ENCODE data around the gene CYTH1.

The CYTH1 gene

GRCh38 chr17:78797213-78797612 lies 15.1 kb upstream of the CYTH1 start:
- Histone ChIP-seq H3K9me3 (ENCODE audit: control insufficient read depth, low read length) (no peaks in the 10 kb centered on the region), H3K36me3 (ENCODE audit: control insufficient read depth, insufficient read depth, low read length) (peaks cover 21% of the 10 kb centered on the region), H3K27me3 (ENCODE audit: control insufficient read depth, insufficient read depth, low read length, poor library complexity, severe bottlenecking) (no peaks in the 10 kb centered on the region), H3K27ac (ENCODE audit: insufficient read depth, low read depth, low read length, poor library complexity, severe bottlenecking) (no peak overlapping the region), H3K4me1 (ENCODE audit: control insufficient read depth, insufficient read depth, low read length) (no peaks in the 10 kb centered on the region), H3K4me3 (ENCODE audit: insufficient read depth, low read depth, low read length) (no peak overlapping the region)
- 92 to 95% methylated on average over 11 of the region's 11 CpGs for WGBS, 2 experiments

GRCh38 chr17:78796517-78796900 lies 14.4 kb upstream of the CYTH1 start:
- no peaks in the 10 kb centered on the region for H3K4me1 ChIP-seq (ENCODE audit: control insufficient read depth, insufficient read depth, low read length)
- H3K9me3 ChIP-seq (ENCODE audit: control insufficient read depth, low read length), result no peaks in the 10 kb centered on the region
- WGBS, 2 experiments, result 95 to 96% methylated on average over 11 of the region's 11 CpGs
- H3K27ac ChIP-seq (ENCODE audit: insufficient read depth, low read depth, low read length, poor library complexity, severe bottlenecking), result no peak overlapping the region
- H3K4me3 ChIP-seq (ENCODE audit: insufficient read depth, low read depth, low read length), result no peak overlapping the region
- H3K36me3 ChIP-seq (ENCODE audit: control insufficient read depth, insufficient read depth, low read length), result peaks cover 21% of the 10 kb centered on the region
- H3K27me3 ChIP-seq (ENCODE audit: control insufficient read depth, insufficient read depth, low read length, poor library complexity, severe bottlenecking), result no peaks in the 10 kb centered on the region

GRCh38 chr17:78795861-78796516 lies 13.9 kb upstream of the CYTH1 start:
- Histone ChIP-seq H3K27me3 (ENCODE audit: control insufficient read depth, insufficient read depth, low read length, poor library complexity, severe bottlenecking) (no peaks in the 10 kb centered on the region), H3K4me1 (ENCODE audit: control insufficient read depth, insufficient read depth, low read length) (no peaks in the 10 kb centered on the region), H3K27ac (ENCODE audit: insufficient read depth, low read depth, low read length, poor library complexity, severe bottlenecking) (no peak overlapping the region), H3K9me3 (ENCODE audit: control insufficient read depth, low read length) (no peaks in the 10 kb centered on the region), H3K4me3 (ENCODE audit: insufficient read depth, low read depth, low read length) (no peak overlapping the region), H3K36me3 (ENCODE audit: control insufficient read depth, insufficient read depth, low read length) (peaks cover 21% of the 10 kb centered on the region)
- WGBS, 2 experiments, result 92 to 94% methylated on average over 14 of the region's 14 CpGs

GRCh38 chr17:78794864-78795640 lies 13.0 kb upstream of the CYTH1 start:
- Histone ChIP-seq H3K9me3 (ENCODE audit: control insufficient read depth, low read length) (no peaks in the 10 kb centered on the region), H3K27ac (ENCODE audit: insufficient read depth, low read depth, low read length, poor library complexity, severe bottlenecking) (no peak overlapping the region), H3K27me3 (ENCODE audit: control insufficient read depth, insufficient read depth, low read length, poor library complexity, severe bottlenecking) (no peaks in the 10 kb centered on the region), H3K36me3 (ENCODE audit: control insufficient read depth, insufficient read depth, low read length) (peaks cover 21% of the 10 kb centered on the region), H3K4me1 (ENCODE audit: control insufficient read depth, insufficient read depth, low read length) (no peaks in the 10 kb centered on the region), H3K4me3 (ENCODE audit: insufficient read depth, low read depth, low read length) (no peak overlapping the region)
- WGBS, 2 experiments, result 93 to 94% methylated on average over 21 to 22 of the region's 22 CpGs

GRCh38 chr17:78794399-78794798 lies 12.3 kb upstream of the CYTH1 start:
- Histone ChIP-seq H3K4me1 (ENCODE audit: control insufficient read depth, insufficient read depth, low read length) (no peaks in the 10 kb centered on the region), H3K9me3 (ENCODE audit: control insufficient read depth, low read length) (no peaks in the 10 kb centered on the region), H3K27ac (ENCODE audit: insufficient read depth, low read depth, low read length, poor library complexity, severe bottlenecking) (no peak overlapping the region), H3K36me3 (ENCODE audit: control insufficient read depth, insufficient read depth, low read length) (peaks cover 21% of the 10 kb centered on the region), H3K4me3 (ENCODE audit: insufficient read depth, low read depth, low read length) (no peak overlapping the region), H3K27me3 (ENCODE audit: control insufficient read depth, insufficient read depth, low read length, poor library complexity, severe bottlenecking) (no peaks in the 10 kb centered on the region)
- 91 to 95% methylated on average over 16 of the region's 16 CpGs for WGBS, 2 experiments

GRCh38 chr17:78793968-78794367 lies 11.9 kb upstream of the CYTH1 start:
- no peaks in the 10 kb centered on the region for H3K9me3 ChIP-seq (ENCODE audit: control insufficient read depth, low read length)
- no peak overlapping the region for H3K27ac ChIP-seq (ENCODE audit: insufficient read depth, low read depth, low read length, poor library complexity, severe bottlenecking)
- no peak overlapping the region for H3K4me3 ChIP-seq (ENCODE audit: insufficient read depth, low read depth, low read length)
- peaks cover 21% of the 10 kb centered on the region for H3K36me3 ChIP-seq (ENCODE audit: control insufficient read depth, insufficient read depth, low read length)
- no peaks in the 10 kb centered on the region for H3K4me1 ChIP-seq (ENCODE audit: control insufficient read depth, insufficient read depth, low read length)
- H3K27me3 ChIP-seq (ENCODE audit: control insufficient read depth, insufficient read depth, low read length, poor library complexity, severe bottlenecking), result no peaks in the 10 kb centered on the region
- 84 to 87% methylated on average over 6 of the region's 6 CpGs for WGBS, 2 experiments

- H3K27ac ChIP-seq (ENCODE audit: insufficient read depth, low read depth, low read length, poor library complexity, severe bottlenecking), result peak overlapping the region; percentile 26
- H3K27me3 ChIP-seq (ENCODE audit: control insufficient read depth, insufficient read depth, low read length, poor library complexity, severe bottlenecking), result no peaks in the 10 kb centered on the region
- H3K4me3 ChIP-seq (ENCODE audit: insufficient read depth, low read depth, low read length), result no peak overlapping the region
- 90% methylated on average over 10 of the region's 10 CpGs for WGBS, 2 experiments
- H3K9me3 ChIP-seq (ENCODE audit: control insufficient read depth, low read length), result no peaks in the 10 kb centered on the region
- no peaks in the 10 kb centered on the region for H3K4me1 ChIP-seq (ENCODE audit: control insufficient read depth, insufficient read depth, low read length)
- H3K36me3 ChIP-seq (ENCODE audit: control insufficient read depth, insufficient read depth, low read length), result peaks cover 20% of the 10 kb centered on the region
Measured at GRCh38 chr17:78793415-78793814, 11.3 kb upstream of the CYTH1 start.

GRCh38 chr17:78791840-78792709 lies 10.0 kb upstream of the CYTH1 start:
- Histone ChIP-seq H3K27me3 (ENCODE audit: control insufficient read depth, insufficient read depth, low read length, poor library complexity, severe bottlenecking) (no peaks in the 10 kb centered on the region), H3K27ac (ENCODE audit: insufficient read depth, low read depth, low read length, poor library complexity, severe bottlenecking) (peak overlapping the region; percentile 16), H3K4me3 (ENCODE audit: insufficient read depth, low read depth, low read length) (no peak overlapping the region), H3K36me3 (ENCODE audit: control insufficient read depth, insufficient read depth, low read length) (peaks cover 7% of the 10 kb centered on the region), H3K4me1 (ENCODE audit: control insufficient read depth, insufficient read depth, low read length) (no peaks in the 10 kb centered on the region), H3K9me3 (ENCODE audit: control insufficient read depth, low read length) (no peaks in the 10 kb centered on the region)
- 92 to 94% methylated on average over 11 of the region's 11 CpGs for WGBS, 2 experiments

- H3K4me3 ChIP-seq (ENCODE audit: insufficient read depth, low read depth, low read length), result no peak overlapping the region
- H3K36me3 ChIP-seq (ENCODE audit: control insufficient read depth, insufficient read depth, low read length), result peaks cover under 1% of the 10 kb centered on the region
- WGBS, 2 experiments, result 93 to 96% methylated on average over 4 of the region's 4 CpGs
- H3K27ac ChIP-seq (ENCODE audit: insufficient read depth, low read depth, low read length, poor library complexity, severe bottlenecking), result no peak overlapping the region
- H3K27me3 ChIP-seq (ENCODE audit: control insufficient read depth, insufficient read depth, low read length, poor library complexity, severe bottlenecking), result no peaks in the 10 kb centered on the region
- no peaks in the 10 kb centered on the region for H3K9me3 ChIP-seq (ENCODE audit: control insufficient read depth, low read length)
- H3K4me1 ChIP-seq (ENCODE audit: control insufficient read depth, insufficient read depth, low read length), result no peaks in the 10 kb centered on the region
Measured at GRCh38 chr17:78790552-78790951, 8.5 kb upstream of the CYTH1 start.

- Histone ChIP-seq H3K27ac (ENCODE audit: insufficient read depth, low read depth, low read length, poor library complexity, severe bottlenecking) (no peak overlapping the region), H3K9me3 (ENCODE audit: control insufficient read depth, low read length) (no peaks in the 10 kb centered on the region), H3K4me3 (ENCODE audit: insufficient read depth, low read depth, low read length) (no peak overlapping the region), H3K4me1 (ENCODE audit: control insufficient read depth, insufficient read depth, low read length) (no peaks in the 10 kb centered on the region), H3K36me3 (ENCODE audit: control insufficient read depth, insufficient read depth, low read length) (no peaks in the 10 kb centered on the region), H3K27me3 (ENCODE audit: control insufficient read depth, insufficient read depth, low read length, poor library complexity, severe bottlenecking) (no peaks in the 10 kb centered on the region)
- 92 to 94% methylated on average over 14 of the region's 14 CpGs for WGBS, 2 experiments
Measured at GRCh38 chr17:78789663-78790181, 7.6 kb upstream of the CYTH1 start.

Measured in ectodermal cell (in vitro differentiated cells).